Measurements from ENCODE around the gene GBP1. TPM values are rescaled to one million over a fixed set of nuclear protein-coding genes. Genes with fewer than 3 reads are reported as not detected.

Gene GBP1
- total and polyA plus RNA-seq, 2 of the 4 experiments (the other 2 are of a cell fraction) = 39.3 to 118 TPM

- intact Hi-C loops (cut with micrococcal nuclease) = no loop called here
- ChIA-PET POLR2A (ENCODE audit: unreplicated experiment) (no interaction called here), CTCF (interaction anchor here (3.2 kb wide), 1 partner anchor 17 kb away, joined by 11 read pairs; no protein-coding TSS in a partner anchor)
- no peaks in the 10 kb centered on the region for H3K9me3 ChIP-seq (ENCODE audit: control insufficient read depth, insufficient read depth, low read length)
- no peak overlapping the region for H3K9ac ChIP-seq (ENCODE audit: low read depth, low read length)
- H4K20me1 ChIP-seq (ENCODE audit: insufficient read depth, low read length) = no peaks in the 10 kb centered on the region
- no peaks in the 10 kb centered on the region for H3K36me3 ChIP-seq (ENCODE audit: control insufficient read depth, insufficient read depth, low read length)
- peaks cover 0 to 8% of the 10 kb centered on the region in 2 experiments; a peak in 1 of 4 replicates for H3K79me1 ChIP-seq (ENCODE audit: low read depth in 1 of 2, low read length in 2 of 2)
- H2AK9ac ChIP-seq (replicated peaks; ENCODE audit: low read depth, low read length, poor library complexity) = no peak overlapping the region
- ATAC-seq (ENCODE audit: low read depth) (no peak), DNase-seq (peak; percentile 73)
- H3K56ac ChIP-seq (ENCODE audit: extremely low read depth, insufficient read depth, low read length) = no peak overlapping the region
- no peak overlapping the region for H2BK120ac ChIP-seq (ENCODE audit: low read depth, low read length)
- no peak overlapping the region for H2AFZ ChIP-seq (replicated peaks; ENCODE audit: low read length, poor library complexity)
- dilution Hi-C loops (cut with HindIII; ENCODE audit: low sequenced_read_pairs, unreplicated experiment) = no loop called here
- no peak overlapping the region for H3K4me3 ChIP-seq (ENCODE audit: insufficient read depth, low read depth, low read length)
- H3K9me1 ChIP-seq (ENCODE audit: insufficient read depth, low read length) = no peaks in the 10 kb centered on the region
- H4K5ac ChIP-seq (ENCODE audit: low read depth, low read length) = no peak overlapping the region
- H3K4ac ChIP-seq (ENCODE audit: low read depth, low read length) = no peak overlapping the region
- no peak overlapping the region for H3K27ac ChIP-seq (ENCODE audit: insufficient read depth, low read length)
- no peak overlapping the region for H3K18ac ChIP-seq (ENCODE audit: low read depth, low read length)
- H3K27me3 ChIP-seq (ENCODE audit: control insufficient read depth, insufficient read depth, low read length) = 0 out of 2 replicates have a peak, but pooled peaks cover 1% of the 10 kb centered on the region
- no peak overlapping the region for H2BK20ac ChIP-seq (ENCODE audit: low read depth, low read length)
- TF ChIP-seq RFX5 (IDR thresholded peaks at IDR 0.05; ENCODE audit: low read depth, low read length) = no peak
- no peak for TF ChIP-seq MXI1 (IDR thresholded peaks at IDR 0.05; ENCODE audit: borderline replicate concordance, low read depth, low read length)
- TF ChIP-seq SMC3 (IDR thresholded peaks at IDR 0.05; ENCODE audit: low read depth, low read length) = no peak
- no peak for TF ChIP-seq BHLHE40 (IDR thresholded peaks at IDR 0.05; ENCODE audit: low read depth, low read length)
- TF ChIP-seq MAZ (IDR thresholded peaks at IDR 0.05; ENCODE audit: borderline replicate concordance, low read depth, low read length) = no peak
- TF ChIP-seq, protein P1, sequence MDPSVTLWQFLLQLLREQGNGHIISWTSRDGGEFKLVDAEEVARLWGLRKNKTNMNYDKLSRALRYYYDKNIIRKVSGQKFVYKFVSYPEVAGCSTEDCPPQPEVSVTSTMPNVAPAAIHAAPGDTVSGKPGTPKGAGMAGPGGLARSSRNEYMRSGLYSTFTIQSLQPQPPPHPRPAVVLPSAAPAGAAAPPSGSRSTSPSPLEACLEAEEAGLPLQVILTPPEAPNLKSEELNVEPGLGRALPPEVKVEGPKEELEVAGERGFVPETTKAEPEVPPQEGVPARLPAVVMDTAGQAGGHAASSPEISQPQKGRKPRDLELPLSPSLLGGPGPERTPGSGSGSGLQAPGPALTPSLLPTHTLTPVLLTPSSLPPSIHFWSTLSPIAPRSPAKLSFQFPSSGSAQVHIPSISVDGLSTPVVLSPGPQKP (IDR thresholded peaks at IDR 0.05; ENCODE audit: borderline replicate concordance, low read depth, low read length) = no peak
- no peak for TF ChIP-seq CEBPB (IDR thresholded peaks at IDR 0.05; ENCODE audit: low read depth, low read length)
- no peak for TF ChIP-seq POLR2A (IDR thresholded peaks at IDR 0.05; ENCODE audit: low read depth, low read length)
- no peak for TF ChIP-seq FOS (IDR thresholded peaks at IDR 0.05; ENCODE audit: low read depth, low read length)
- TF ChIP-seq, protein P2, sequence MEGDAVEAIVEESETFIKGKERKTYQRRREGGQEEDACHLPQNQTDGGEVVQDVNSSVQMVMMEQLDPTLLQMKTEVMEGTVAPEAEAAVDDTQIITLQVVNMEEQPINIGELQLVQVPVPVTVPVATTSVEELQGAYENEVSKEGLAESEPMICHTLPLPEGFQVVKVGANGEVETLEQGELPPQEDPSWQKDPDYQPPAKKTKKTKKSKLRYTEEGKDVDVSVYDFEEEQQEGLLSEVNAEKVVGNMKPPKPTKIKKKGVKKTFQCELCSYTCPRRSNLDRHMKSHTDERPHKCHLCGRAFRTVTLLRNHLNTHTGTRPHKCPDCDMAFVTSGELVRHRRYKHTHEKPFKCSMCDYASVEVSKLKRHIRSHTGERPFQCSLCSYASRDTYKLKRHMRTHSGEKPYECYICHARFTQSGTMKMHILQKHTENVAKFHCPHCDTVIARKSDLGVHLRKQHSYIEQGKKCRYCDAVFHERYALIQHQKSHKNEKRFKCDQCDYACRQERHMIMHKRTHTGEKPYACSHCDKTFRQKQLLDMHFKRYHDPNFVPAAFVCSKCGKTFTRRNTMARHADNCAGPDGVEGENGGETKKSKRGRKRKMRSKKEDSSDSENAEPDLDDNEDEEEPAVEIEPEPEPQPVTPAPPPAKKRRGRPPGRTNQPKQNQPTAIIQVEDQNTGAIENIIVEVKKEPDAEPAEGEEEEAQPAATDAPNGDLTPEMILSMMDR (conservative IDR thresholded peaks at IDR 0.05; ENCODE audit: low read depth, low read length) = no peak
- TF ChIP-seq RAD21 (IDR thresholded peaks at IDR 0.05; ENCODE audit: low read length) = no peak
- no peak for TF ChIP-seq MAFK (IDR thresholded peaks at IDR 0.05; ENCODE audit: low read depth, low read length)
- no peak for TF ChIP-seq CHD1 (IDR thresholded peaks at IDR 0.05; ENCODE audit: low read depth, low read length)
- TF ChIP-seq RCOR1 (IDR thresholded peaks at IDR 0.05; ENCODE audit: insufficient replicate concordance, low read length) = no peak
- TF ChIP-seq NFE2L2 (IDR thresholded peaks at IDR 0.05; ENCODE audit: low read depth, low read length) = no peak
- TF ChIP-seq USF2 (IDR thresholded peaks at IDR 0.05; ENCODE audit: low read depth, low read length) = no peak
- H3K23ac ChIP-seq (ENCODE audit: low read depth, low read length) = no peak overlapping the region
- no peak overlapping the region for H2BK15ac ChIP-seq (ENCODE audit: low read depth, low read length)
- H4K8ac ChIP-seq (ENCODE audit: low read depth in 2 of 2, low read length in 2 of 2) = no peak overlapping the region
- BruUV-seq (replicated peaks) = no TSS peak
- H2AK5ac ChIP-seq (ENCODE audit: low read depth, low read length) = no peak overlapping the region
- peaks cover 2% of the 10 kb centered on the region for H3K4me1 ChIP-seq (ENCODE audit: control insufficient read depth, insufficient read depth, low read length)
- no peak overlapping the region for H3K14ac ChIP-seq (replicated peaks; ENCODE audit: low read depth, low read length)
- no peak overlapping the region for H2BK5ac ChIP-seq (ENCODE audit: low read depth, low read length, poor library complexity, severe bottlenecking)
- no peak overlapping the region for H4K91ac ChIP-seq (ENCODE audit: insufficient read depth, low read depth, low read length)
- in situ Hi-C loops (cut with MboI; ENCODE audit: low sequenced_read_pairs) = no loop called here
- H3K4me2 ChIP-seq (ENCODE audit: low read depth, low read length) = no peak overlapping the region
Measured at GRCh38 chr1:89068291-89068690, 3.3 kb upstream of the GBP1 start.

Measured in IMR-90 (cell line).